PFSK-1 (cell line): ENCODE results near the gene LILRB5.

Experiments
- FOXP2 ChIP-seq: optimal IDR thresholded peaks from 2 replicates; pipeline ENCODE3; 2011; ENCODE audit warnings: borderline replicate concordance, control low read depth, inconsistent platforms; ENCODE audit not compliant: insufficient read depth; ENCODE audit errors: extremely low read length, extremely low read depth
- POLR2AphosphoS5 ChIP-seq: IDR thresholded peaks from 2 replicates; pipeline ENCODE4 v1.6.1; 2012; ENCODE audit warnings: low read depth, mild to moderate bottlenecking, control low read depth, low read length, moderate library complexity
- SIN3A ChIP-seq: IDR thresholded peaks from 2 replicates; pipeline ENCODE4 v1.6.1; 2012; ENCODE audit warnings: mild to moderate bottlenecking, low read length, moderate library complexity, borderline replicate concordance; ENCODE audit not compliant: insufficient read depth
- TAF1 ChIP-seq: IDR thresholded peaks from 2 replicates; pipeline ENCODE4 v1.6.1; 2012; ENCODE audit warnings: low read length, control low read depth, borderline replicate concordance; ENCODE audit not compliant: insufficient read depth
- TF ChIP-seq, protein P1 (sequence below), 2 experiments: IDR thresholded peaks; 2 replicates each; pipeline versions ENCODE4 v1.6.1 to v1.8.0; 2011 to 2012; ENCODE audit warnings: low read depth in 2 of 2, low read length in 2 of 2, control low read depth in 1 of 2, inconsistent platforms in 1 of 2, mild to moderate bottlenecking in 1 of 2, moderate library complexity in 1 of 2; ENCODE audit not compliant: insufficient read depth in 1 of 2

The LILRB5 gene

GRCh38 chr19:54282686-54283470, 25.8 kb upstream of the LILRB5 start:
- TF ChIP-seq TAF1 (no peak), POLR2AphosphoS5 (no peak), FOXP2 (no peak), SIN3A (no peak)
- TF ChIP-seq, protein P1, sequence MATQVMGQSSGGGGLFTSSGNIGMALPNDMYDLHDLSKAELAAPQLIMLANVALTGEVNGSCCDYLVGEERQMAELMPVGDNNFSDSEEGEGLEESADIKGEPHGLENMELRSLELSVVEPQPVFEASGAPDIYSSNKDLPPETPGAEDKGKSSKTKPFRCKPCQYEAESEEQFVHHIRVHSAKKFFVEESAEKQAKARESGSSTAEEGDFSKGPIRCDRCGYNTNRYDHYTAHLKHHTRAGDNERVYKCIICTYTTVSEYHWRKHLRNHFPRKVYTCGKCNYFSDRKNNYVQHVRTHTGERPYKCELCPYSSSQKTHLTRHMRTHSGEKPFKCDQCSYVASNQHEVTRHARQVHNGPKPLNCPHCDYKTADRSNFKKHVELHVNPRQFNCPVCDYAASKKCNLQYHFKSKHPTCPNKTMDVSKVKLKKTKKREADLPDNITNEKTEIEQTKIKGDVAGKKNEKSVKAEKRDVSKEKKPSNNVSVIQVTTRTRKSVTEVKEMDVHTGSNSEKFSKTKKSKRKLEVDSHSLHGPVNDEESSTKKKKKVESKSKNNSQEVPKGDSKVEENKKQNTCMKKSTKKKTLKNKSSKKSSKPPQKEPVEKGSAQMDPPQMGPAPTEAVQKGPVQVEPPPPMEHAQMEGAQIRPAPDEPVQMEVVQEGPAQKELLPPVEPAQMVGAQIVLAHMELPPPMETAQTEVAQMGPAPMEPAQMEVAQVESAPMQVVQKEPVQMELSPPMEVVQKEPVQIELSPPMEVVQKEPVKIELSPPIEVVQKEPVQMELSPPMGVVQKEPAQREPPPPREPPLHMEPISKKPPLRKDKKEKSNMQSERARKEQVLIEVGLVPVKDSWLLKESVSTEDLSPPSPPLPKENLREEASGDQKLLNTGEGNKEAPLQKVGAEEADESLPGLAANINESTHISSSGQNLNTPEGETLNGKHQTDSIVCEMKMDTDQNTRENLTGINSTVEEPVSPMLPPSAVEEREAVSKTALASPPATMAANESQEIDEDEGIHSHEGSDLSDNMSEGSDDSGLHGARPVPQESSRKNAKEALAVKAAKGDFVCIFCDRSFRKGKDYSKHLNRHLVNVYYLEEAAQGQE (IDR thresholded peaks at IDR 0.05; ENCODE audit: insufficient read depth in 1 of 2, low read depth in 2 of 2, low read length in 2 of 2): no peak

GRCh38 chr19:54281007-54281728, 24.1 kb upstream of the LILRB5 start, which contains the start of gene LILRB2:
Gene LILRB2, minus strand, starts transcription at chr19:54281110. Its CDS starts 614 bp downstream, at chr19:54280496.
- TF ChIP-seq, protein P1 (IDR thresholded peaks at IDR 0.05; ENCODE audit: insufficient read depth in 1 of 2, low read depth in 2 of 2, low read length in 2 of 2): no peak
- TF ChIP-seq TAF1 (no peak), POLR2AphosphoS5 (no peak), SIN3A (no peak), FOXP2 (no peak)

DNA sequence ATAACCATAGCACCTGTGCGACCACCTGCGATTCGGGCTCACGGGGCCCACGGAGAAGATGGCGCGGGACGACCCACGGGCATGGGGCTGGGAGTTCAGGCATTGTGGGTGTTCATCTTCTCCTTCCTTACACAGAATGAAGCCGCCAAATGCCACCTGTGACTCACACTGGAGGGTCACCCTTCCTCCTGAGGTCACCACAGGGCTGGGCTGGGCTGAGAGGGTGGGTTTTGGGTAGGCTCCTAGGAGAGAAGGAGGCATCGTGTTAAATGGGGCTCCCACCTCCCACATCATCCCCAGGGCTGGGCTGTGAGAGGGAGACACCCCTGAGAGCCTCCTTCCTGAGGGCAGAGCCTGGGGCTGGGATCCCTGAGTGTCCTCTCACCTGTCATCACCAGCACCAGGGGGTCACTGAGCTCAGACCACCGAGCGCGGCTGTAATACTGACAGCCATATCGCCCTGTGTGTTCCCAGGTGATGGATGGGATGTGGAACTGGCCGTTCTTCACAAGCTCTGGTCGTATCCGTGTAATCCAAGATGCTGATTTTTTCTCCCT, 22.4 kb upstream of the LILRB5 start:
- TF ChIP-seq POLR2AphosphoS5: no peak
- TF ChIP-seq TAF1: no peak
- no peak for TF ChIP-seq FOXP2
- no peak for TF ChIP-seq SIN3A
- TF ChIP-seq, protein P1 (IDR thresholded peaks at IDR 0.05; ENCODE audit: insufficient read depth in 1 of 2, low read depth in 2 of 2, low read length in 2 of 2): no peak

- TF ChIP-seq TAF1: no peak
- TF ChIP-seq, protein P1 (IDR thresholded peaks at IDR 0.05; ENCODE audit: insufficient read depth in 1 of 2, low read depth in 2 of 2, low read length in 2 of 2): no peak
- no peak for TF ChIP-seq FOXP2
- no peak for TF ChIP-seq SIN3A
- no peak for TF ChIP-seq POLR2AphosphoS5
These were observed 18.9 kb upstream of the LILRB5 start for GRCh38 chr19:54275951-54276350.

DNA sequence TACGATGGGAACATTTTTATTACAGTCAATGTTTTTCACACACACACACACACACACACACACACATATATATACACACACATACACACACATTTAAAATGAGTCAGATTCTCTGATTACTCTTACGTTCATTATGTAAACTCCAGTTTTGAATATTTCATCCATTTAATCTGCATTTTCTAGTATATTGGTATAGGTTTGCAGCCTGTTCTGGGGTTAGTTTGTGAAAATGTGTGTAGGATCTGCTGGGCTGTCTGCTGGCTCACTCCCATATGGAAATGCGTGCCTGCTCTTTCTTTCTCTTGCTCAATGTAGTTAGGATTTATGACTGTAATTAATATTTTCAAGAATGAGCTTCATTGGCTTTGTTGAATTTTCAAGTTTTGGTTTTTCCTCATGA, 16.7 kb upstream of the LILRB5 start:
- TF ChIP-seq TAF1 (no peak), SIN3A (no peak), POLR2AphosphoS5 (no peak)
- TF ChIP-seq, protein P1 (IDR thresholded peaks at IDR 0.05; ENCODE audit: insufficient read depth in 1 of 2, low read depth in 2 of 2, low read length in 2 of 2): no peak
